IMR-90 (cell line): ENCODE results near the gene IER3. TPM values are rescaled to one million over a fixed set of nuclear protein-coding genes. Genes with fewer than 3 reads are reported as not detected.

ENCODE experiments used
- ATAC-seq: fragments of 200-7000 bp; cut with Tn5 transposase; 2 replicates; pipeline ENCODE4 v1.9.1; 2020; ENCODE audit warnings: low read depth, mild to moderate bottlenecking, moderate library complexity
- BruUV-seq: library from RNA; stranded (reverse); fragments of 400-500 nt; replicated peaks from 2 replicates; lab custom pipeline; 2021; lab: Mats Ljungman, UMichigan
- CTCF ChIA-PET: fragments of 300-600 bp; formaldehyde crosslinking; extraction: SDS; loops from one replicate; lab custom pipeline; 2021; ENCODE audit warnings: antibody characterized with exemption; lab: Yijun Ruan, JAX
- POLR2A ChIA-PET: fragments of 300-600 bp; sonication (Branson Sonifier 250); formaldehyde crosslinking; loops from one replicate; lab custom pipeline; 2022; ENCODE audit warnings: antibody characterized with exemption; ENCODE audit not compliant: unreplicated experiment; lab: Charles Lee
- DNase-seq: peaks from one replicate; pipeline ENCODE4 v3.0.0; 2013
- H2AFZ ChIP-seq: replicated peaks from 2 replicates; pipeline ENCODE3; 2013; ENCODE audit warnings: low read length, mild to moderate bottlenecking; ENCODE audit not compliant: poor library complexity
- H2AK5ac ChIP-seq: 2 replicates; pipeline ENCODE4 v1.6.1; 2013; ENCODE audit warnings: low read depth, low read length, inconsistent platforms
- H2AK9ac ChIP-seq: replicated peaks from 2 replicates; pipeline ENCODE3; 2013; ENCODE audit warnings: mild to moderate bottlenecking, low read depth, low read length, moderate library complexity; ENCODE audit not compliant: poor library complexity
- H2BK120ac ChIP-seq: 2 replicates; pipeline ENCODE4 v1.6.1; 2013; ENCODE audit warnings: low read depth, low read length, inconsistent platforms
- H2BK15ac ChIP-seq: 3 replicates; pipeline ENCODE4 v1.6.1; 2013; ENCODE audit warnings: low read depth, low read length, inconsistent platforms
- H2BK20ac ChIP-seq: 2 replicates; pipeline ENCODE4 v1.6.1; 2013; ENCODE audit warnings: low read depth, mild to moderate bottlenecking, inconsistent platforms, low read length, moderate library complexity
- H2BK5ac ChIP-seq: 2 replicates; pipeline ENCODE4 v1.6.1; 2013; ENCODE audit warnings: mild to moderate bottlenecking, low read depth, low read length, inconsistent platforms; ENCODE audit not compliant: poor library complexity, severe bottlenecking
- H3K14ac ChIP-seq: replicated peaks from 2 replicates; pipeline ENCODE4 v1.6.1; 2013; ENCODE audit warnings: low read depth, low read length, inconsistent platforms
- H3K18ac ChIP-seq: 2 replicates; pipeline ENCODE4 v1.6.1; 2013; ENCODE audit warnings: low read depth, low read length, control low read depth
- H3K23ac ChIP-seq: 2 replicates; pipeline ENCODE4 v1.6.1; 2013; ENCODE audit warnings: low read depth, low read length, inconsistent platforms
- H3K27ac ChIP-seq: 2 replicates; pipeline ENCODE4 v1.5.1; 2013; ENCODE audit warnings: mild to moderate bottlenecking, control low read depth, low read length; ENCODE audit not compliant: insufficient read depth
- H3K27me3 ChIP-seq: 2 replicates; pipeline ENCODE4 v1.6.1; 2013; ENCODE audit warnings: low read length; ENCODE audit not compliant: control insufficient read depth, insufficient read depth
- H3K36me3 ChIP-seq: 2 replicates; pipeline ENCODE4 v1.6.1; 2013; ENCODE audit warnings: low read length, mixed read lengths; ENCODE audit not compliant: control insufficient read depth, insufficient read depth
- H3K4ac ChIP-seq: 2 replicates; pipeline ENCODE4 v1.6.1; 2013; ENCODE audit warnings: low read depth, low read length, inconsistent platforms
- H3K4me1 ChIP-seq: 2 replicates; pipeline ENCODE4 v1.6.1; 2013; ENCODE audit warnings: low read length, mixed read lengths; ENCODE audit not compliant: control insufficient read depth, insufficient read depth
- H3K4me2 ChIP-seq: 2 replicates; pipeline ENCODE4 v1.6.1; 2013; ENCODE audit warnings: low read depth, mild to moderate bottlenecking, control low read depth, low read length, moderate library complexity
- H3K4me3 ChIP-seq: 2 replicates; pipeline ENCODE4 v1.5.1; 2013; ENCODE audit warnings: low read depth, mild to moderate bottlenecking, control low read depth, low read length, moderate library complexity; ENCODE audit not compliant: insufficient read depth
- H3K56ac ChIP-seq: 2 replicates; pipeline ENCODE4 v1.6.1; 2013; ENCODE audit warnings: low read length, inconsistent platforms; ENCODE audit not compliant: insufficient read depth; ENCODE audit errors: extremely low read depth
- H3K79me1 ChIP-seq, 2 experiments: 2 replicates each; pipeline ENCODE4 v1.6.1; 2013; ENCODE audit warnings: low read length in 2 of 2, inconsistent platforms in 1 of 2, low read depth in 1 of 2
- H3K9ac ChIP-seq: 2 replicates; pipeline ENCODE4 v1.6.1; 2013; ENCODE audit warnings: low read depth, low read length, control low read depth
- H3K9me1 ChIP-seq: 2 replicates; pipeline ENCODE4 v1.6.1; 2013; ENCODE audit warnings: low read length, inconsistent platforms; ENCODE audit not compliant: insufficient read depth
- H3K9me3 ChIP-seq: 2 replicates; pipeline ENCODE4 v1.6.1; 2013; ENCODE audit warnings: low read length; ENCODE audit not compliant: control insufficient read depth, insufficient read depth
- H4K20me1 ChIP-seq: 2 replicates; pipeline ENCODE4 v1.6.1; 2013; ENCODE audit warnings: low read length, inconsistent platforms; ENCODE audit not compliant: insufficient read depth
- H4K5ac ChIP-seq: 2 replicates; pipeline ENCODE4 v1.6.1; 2013; ENCODE audit warnings: mild to moderate bottlenecking, low read depth, low read length, control low read depth
- H4K8ac ChIP-seq, 2 experiments: 2 replicates each; pipeline ENCODE4 v1.6.1; 2013; ENCODE audit warnings: low read depth in 2 of 2, low read length in 2 of 2, control low read depth in 1 of 2, inconsistent platforms in 1 of 2
- H4K91ac ChIP-seq: 2 replicates; pipeline ENCODE4 v1.6.1; 2013; ENCODE audit warnings: low read depth, low read length, inconsistent platforms; ENCODE audit not compliant: insufficient read depth
- BHLHE40 ChIP-seq: fragments of 150-350 bp; IDR thresholded peaks from 2 replicates; pipeline ENCODE4 v1.6.1; 2016; ENCODE audit warnings: mild to moderate bottlenecking, low read depth, low read length
- CHD1 ChIP-seq: IDR thresholded peaks from 2 replicates; pipeline ENCODE4 v1.6.1; 2012; ENCODE audit warnings: low read depth, low read length, improper control_type of control experiment
- ELK1 ChIP-seq: fragments of 150-350 bp; IDR thresholded peaks from 2 replicates; pipeline ENCODE4 v1.6.1; 2016; ENCODE audit warnings: low read depth, mild to moderate bottlenecking, low read length, moderate library complexity, borderline replicate concordance
- FOS ChIP-seq: fragments of 150-350 bp; IDR thresholded peaks from 2 replicates; pipeline ENCODE4 v1.6.1; 2016; ENCODE audit warnings: low read depth, low read length
- MAFK ChIP-seq: IDR thresholded peaks from 2 replicates; pipeline ENCODE4 v1.6.1; 2012; ENCODE audit warnings: low read depth, low read length, improper control_type of control experiment
- MAZ ChIP-seq: IDR thresholded peaks from 2 replicates; pipeline ENCODE4 v1.6.1; 2012; ENCODE audit warnings: low read depth, mild to moderate bottlenecking, low read length, improper control_type of control experiment, moderate library complexity, borderline replicate concordance
- MXI1 ChIP-seq: IDR thresholded peaks from 2 replicates; pipeline ENCODE4 v1.6.1; 2012; ENCODE audit warnings: low read depth, mild to moderate bottlenecking, low read length, moderate library complexity, borderline replicate concordance
- POLR2A ChIP-seq: IDR thresholded peaks from 2 replicates; pipeline ENCODE4 v1.6.1; 2012; ENCODE audit warnings: mild to moderate bottlenecking, low read depth, low read length
- RAD21 ChIP-seq: IDR thresholded peaks from 2 replicates; pipeline ENCODE4 v1.6.1; 2012; ENCODE audit warnings: low read length, improper control_type of control experiment
- RCOR1 ChIP-seq: IDR thresholded peaks from 2 replicates; pipeline ENCODE4 v1.6.1; 2012; ENCODE audit warnings: mild to moderate bottlenecking, low read length, improper control_type of control experiment; ENCODE audit not compliant: insufficient replicate concordance
- SMC3 ChIP-seq: fragments of 150-350 bp; IDR thresholded peaks from 2 replicates; pipeline ENCODE4 v1.6.1; 2016; ENCODE audit warnings: low read depth, mild to moderate bottlenecking, antibody characterized with exemption, low read length, moderate library complexity
- USF2 ChIP-seq: fragments of 150-350 bp; IDR thresholded peaks from 2 replicates; pipeline ENCODE4 v1.6.1; 2017; ENCODE audit warnings: mild to moderate bottlenecking, antibody characterized with exemption, low read length, low read depth
- WGBS, 2 experiments: methylation state at CpG; one replicate each; pipeline versions ENCODE4 v1.1.5 to v1.1.7; 2013; ENCODE audit warnings: missing lambda C conversion rate in 2 of 2; ENCODE audit not compliant: insufficient read length in 1 of 2; ENCODE audit errors: extremely low coverage in 2 of 2; 5-methylcytosine and 5-hydroxymethylcytosine counted together
- dilution Hi-C: fragments of 300-500 bp; cut with HindIII; formaldehyde crosslinking; loops from one replicate; pipeline ENCODE4 v1.14.3; 2018; ENCODE audit warnings: low sequenced_read_pairs; ENCODE audit not compliant: unreplicated experiment
- in situ Hi-C: fragments of 300-500 bp; cut with MboI; formaldehyde crosslinking; loops from 3 replicates; pipeline ENCODE4 v1.14.3; 2019; ENCODE audit warnings: low sequenced_read_pairs, inconsistent platforms, mixed read lengths
- intact Hi-C: fragments of 100-400 bp; cut with micrococcal nuclease; formaldehyde crosslinking; loops from 2 replicates; pipeline ENCODE4 v1.10.0; 2022
- polyA plus RNA-seq, 3 experiments: library from polyadenylated mRNA; depleted of rRNA; stranded (reverse); fragments of >200 nt; gene quantifications; 2 replicates each; pipeline ENCODE4 v1.2.3, GENCODE V29; 2012; ENCODE audit warnings: low replicate concordance in 1 of 3
- total RNA-seq: library from RNA; depleted of rRNA; stranded (reverse); fragments of >200 nt; gene quantifications from 2 replicates; pipeline ENCODE4 v1.2.3, GENCODE V29; 2012
- TF ChIP-seq, protein P1 (sequence below): conservative IDR thresholded peaks from 2 replicates; pipeline ENCODE4 v1.5.1; 2012; ENCODE audit warnings: mild to moderate bottlenecking, low read depth, low read length, improper control_type of control experiment

The IER3 gene
- total and polyA plus RNA-seq, 2 of the 4 experiments (the other 2 are of a cell fraction) = 38.4 to 159 TPM

DNA sequence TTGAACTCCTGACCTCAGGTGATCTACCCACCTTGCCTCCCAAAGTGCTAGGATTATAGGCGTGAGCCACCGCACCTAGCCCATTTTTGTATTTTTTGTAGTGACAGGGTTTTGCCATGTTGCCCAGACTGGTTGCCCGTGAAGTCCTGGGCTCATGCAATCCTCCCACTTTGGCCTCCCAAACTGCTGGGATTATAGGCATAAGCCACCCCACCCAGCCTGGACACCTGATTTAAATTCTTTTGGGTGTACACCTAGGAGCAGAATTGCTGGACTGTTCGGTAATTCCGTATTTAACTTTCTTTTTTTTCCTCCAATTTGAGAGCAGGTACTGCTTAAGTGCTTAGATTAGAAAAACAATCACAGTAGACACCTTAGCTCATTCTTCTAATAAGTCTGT is 47.9 kb downstream of the IER3 start:
- Histone ChIP-seq H3K9me1 (0 out of 2 replicates have a peak, but pooled peaks cover 2% of the 10 kb centered on the region), H3K36me3 (peaks cover 5% of the 10 kb centered on the region), H2BK20ac (no peak overlapping the region), H3K9ac (no peak overlapping the region), H3K79me1 (peaks cover 0 to 3% of the 10 kb centered on the region in 2 experiments; a peak in 1 of 4 replicates), H3K4me2 (no peak overlapping the region), H3K56ac (no peak overlapping the region), H2BK120ac (0 out of 2 replicates have a peak overlapping the region, but pooled peaks have one; percentile 3), H4K20me1 (no peaks in the 10 kb centered on the region), H2BK15ac (no peak overlapping the region), H3K4ac (no peak overlapping the region), H3K27ac (no peak overlapping the region), H4K8ac (no peak overlapping the region), H2AFZ (no peak overlapping the region), H3K4me3 (no peak overlapping the region), H3K27me3 (no peaks in the 10 kb centered on the region), H3K4me1 (peaks cover 5% of the 10 kb centered on the region; the same call in 1 of the 2 replicates), H2BK5ac (no peak overlapping the region), H3K9me3 (no peaks in the 10 kb centered on the region), H3K14ac (no peak overlapping the region), H4K5ac (no peak overlapping the region), H3K18ac (no peak overlapping the region), H2AK9ac (no peak overlapping the region), H2AK5ac (peak overlapping the region; percentile 8; the same call in 1 of the 2 replicates), H3K23ac (no peak overlapping the region), H4K91ac (no peak overlapping the region)
- no peak for TF ChIP-seq ELK1
- TF ChIP-seq BHLHE40 = no peak
- TF ChIP-seq RCOR1 = no peak
- TF ChIP-seq POLR2A = no peak
- no peak for TF ChIP-seq MAFK
- TF ChIP-seq MAZ = no peak
- TF ChIP-seq RAD21 = no peak
- TF ChIP-seq MXI1 = no peak
- TF ChIP-seq, protein P1, sequence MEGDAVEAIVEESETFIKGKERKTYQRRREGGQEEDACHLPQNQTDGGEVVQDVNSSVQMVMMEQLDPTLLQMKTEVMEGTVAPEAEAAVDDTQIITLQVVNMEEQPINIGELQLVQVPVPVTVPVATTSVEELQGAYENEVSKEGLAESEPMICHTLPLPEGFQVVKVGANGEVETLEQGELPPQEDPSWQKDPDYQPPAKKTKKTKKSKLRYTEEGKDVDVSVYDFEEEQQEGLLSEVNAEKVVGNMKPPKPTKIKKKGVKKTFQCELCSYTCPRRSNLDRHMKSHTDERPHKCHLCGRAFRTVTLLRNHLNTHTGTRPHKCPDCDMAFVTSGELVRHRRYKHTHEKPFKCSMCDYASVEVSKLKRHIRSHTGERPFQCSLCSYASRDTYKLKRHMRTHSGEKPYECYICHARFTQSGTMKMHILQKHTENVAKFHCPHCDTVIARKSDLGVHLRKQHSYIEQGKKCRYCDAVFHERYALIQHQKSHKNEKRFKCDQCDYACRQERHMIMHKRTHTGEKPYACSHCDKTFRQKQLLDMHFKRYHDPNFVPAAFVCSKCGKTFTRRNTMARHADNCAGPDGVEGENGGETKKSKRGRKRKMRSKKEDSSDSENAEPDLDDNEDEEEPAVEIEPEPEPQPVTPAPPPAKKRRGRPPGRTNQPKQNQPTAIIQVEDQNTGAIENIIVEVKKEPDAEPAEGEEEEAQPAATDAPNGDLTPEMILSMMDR = no peak
- TF ChIP-seq CHD1 = no peak
- TF ChIP-seq FOS = no peak
- TF ChIP-seq USF2 = no peak
- no peak for TF ChIP-seq SMC3
- no TSS peak for BruUV-seq
- DNase-seq (no peak), ATAC-seq (no peak)
- intact Hi-C loops (no loop called here), dilution Hi-C loops (no loop called here), in situ Hi-C loops (no loop called here)
- POLR2A ChIA-PET = no interaction called here
- WGBS, 2 experiments = no CpG with 5 or more reads among the region's 5 CpGs
- CTCF ChIA-PET = no interaction called here
